IMR-90 (cell line): Measurements from ENCODE around the gene TAPT1. TPM values are rescaled to one million over a fixed set of nuclear protein-coding genes. Genes with fewer than 3 reads are reported as not detected.

ENCODE experiments used
- ATAC-seq: fragments of 200-7000 bp; cut with Tn5 transposase; 2 replicates; pipeline ENCODE4 v1.9.1; 2020; ENCODE audit warnings: low read depth, mild to moderate bottlenecking, moderate library complexity
- BruUV-seq: library from RNA; stranded (reverse); fragments of 400-500 nt; replicated peaks from 2 replicates; lab custom pipeline; 2021; lab: Mats Ljungman, UMichigan
- CTCF ChIA-PET: fragments of 300-600 bp; formaldehyde crosslinking; extraction: SDS; loops from one replicate; lab custom pipeline; 2021; ENCODE audit warnings: antibody characterized with exemption; lab: Yijun Ruan, JAX
- POLR2A ChIA-PET: fragments of 300-600 bp; sonication (Branson Sonifier 250); formaldehyde crosslinking; loops from one replicate; lab custom pipeline; 2022; ENCODE audit warnings: antibody characterized with exemption; ENCODE audit not compliant: unreplicated experiment; lab: Charles Lee
- DNase-seq: peaks from one replicate; pipeline ENCODE4 v3.0.0; 2013
- H2AFZ ChIP-seq: replicated peaks from 2 replicates; pipeline ENCODE3; 2013; ENCODE audit warnings: low read length, mild to moderate bottlenecking; ENCODE audit not compliant: poor library complexity
- H2AK5ac ChIP-seq: 2 replicates; pipeline ENCODE4 v1.6.1; 2013; ENCODE audit warnings: low read depth, low read length, inconsistent platforms
- H2AK9ac ChIP-seq: replicated peaks from 2 replicates; pipeline ENCODE3; 2013; ENCODE audit warnings: mild to moderate bottlenecking, low read depth, low read length, moderate library complexity; ENCODE audit not compliant: poor library complexity
- H2BK120ac ChIP-seq: 2 replicates; pipeline ENCODE4 v1.6.1; 2013; ENCODE audit warnings: low read depth, low read length, inconsistent platforms
- H2BK15ac ChIP-seq: 3 replicates; pipeline ENCODE4 v1.6.1; 2013; ENCODE audit warnings: low read depth, low read length, inconsistent platforms
- H2BK20ac ChIP-seq: 2 replicates; pipeline ENCODE4 v1.6.1; 2013; ENCODE audit warnings: low read depth, mild to moderate bottlenecking, inconsistent platforms, low read length, moderate library complexity
- H2BK5ac ChIP-seq: 2 replicates; pipeline ENCODE4 v1.6.1; 2013; ENCODE audit warnings: mild to moderate bottlenecking, low read depth, low read length, inconsistent platforms; ENCODE audit not compliant: poor library complexity, severe bottlenecking
- H3K14ac ChIP-seq: replicated peaks from 2 replicates; pipeline ENCODE4 v1.6.1; 2013; ENCODE audit warnings: low read depth, low read length, inconsistent platforms
- H3K18ac ChIP-seq: 2 replicates; pipeline ENCODE4 v1.6.1; 2013; ENCODE audit warnings: low read depth, low read length, control low read depth
- H3K23ac ChIP-seq: 2 replicates; pipeline ENCODE4 v1.6.1; 2013; ENCODE audit warnings: low read depth, low read length, inconsistent platforms
- H3K27ac ChIP-seq: 2 replicates; pipeline ENCODE4 v1.5.1; 2013; ENCODE audit warnings: mild to moderate bottlenecking, control low read depth, low read length; ENCODE audit not compliant: insufficient read depth
- H3K27me3 ChIP-seq: 2 replicates; pipeline ENCODE4 v1.6.1; 2013; ENCODE audit warnings: low read length; ENCODE audit not compliant: control insufficient read depth, insufficient read depth
- H3K36me3 ChIP-seq: 2 replicates; pipeline ENCODE4 v1.6.1; 2013; ENCODE audit warnings: low read length, mixed read lengths; ENCODE audit not compliant: control insufficient read depth, insufficient read depth
- H3K4ac ChIP-seq: 2 replicates; pipeline ENCODE4 v1.6.1; 2013; ENCODE audit warnings: low read depth, low read length, inconsistent platforms
- H3K4me1 ChIP-seq: 2 replicates; pipeline ENCODE4 v1.6.1; 2013; ENCODE audit warnings: low read length, mixed read lengths; ENCODE audit not compliant: control insufficient read depth, insufficient read depth
- H3K4me2 ChIP-seq: 2 replicates; pipeline ENCODE4 v1.6.1; 2013; ENCODE audit warnings: low read depth, mild to moderate bottlenecking, control low read depth, low read length, moderate library complexity
- H3K4me3 ChIP-seq: 2 replicates; pipeline ENCODE4 v1.5.1; 2013; ENCODE audit warnings: low read depth, mild to moderate bottlenecking, control low read depth, low read length, moderate library complexity; ENCODE audit not compliant: insufficient read depth
- H3K56ac ChIP-seq: 2 replicates; pipeline ENCODE4 v1.6.1; 2013; ENCODE audit warnings: low read length, inconsistent platforms; ENCODE audit not compliant: insufficient read depth; ENCODE audit errors: extremely low read depth
- H3K79me1 ChIP-seq, 2 experiments: 2 replicates each; pipeline ENCODE4 v1.6.1; 2013; ENCODE audit warnings: low read length in 2 of 2, inconsistent platforms in 1 of 2, low read depth in 1 of 2
- H3K9ac ChIP-seq: 2 replicates; pipeline ENCODE4 v1.6.1; 2013; ENCODE audit warnings: low read depth, low read length, control low read depth
- H3K9me1 ChIP-seq: 2 replicates; pipeline ENCODE4 v1.6.1; 2013; ENCODE audit warnings: low read length, inconsistent platforms; ENCODE audit not compliant: insufficient read depth
- H3K9me3 ChIP-seq: 2 replicates; pipeline ENCODE4 v1.6.1; 2013; ENCODE audit warnings: low read length; ENCODE audit not compliant: control insufficient read depth, insufficient read depth
- H4K20me1 ChIP-seq: 2 replicates; pipeline ENCODE4 v1.6.1; 2013; ENCODE audit warnings: low read length, inconsistent platforms; ENCODE audit not compliant: insufficient read depth
- H4K5ac ChIP-seq: 2 replicates; pipeline ENCODE4 v1.6.1; 2013; ENCODE audit warnings: mild to moderate bottlenecking, low read depth, low read length, control low read depth
- H4K8ac ChIP-seq, 2 experiments: 2 replicates each; pipeline ENCODE4 v1.6.1; 2013; ENCODE audit warnings: low read depth in 2 of 2, low read length in 2 of 2, control low read depth in 1 of 2, inconsistent platforms in 1 of 2
- H4K91ac ChIP-seq: 2 replicates; pipeline ENCODE4 v1.6.1; 2013; ENCODE audit warnings: low read depth, low read length, inconsistent platforms; ENCODE audit not compliant: insufficient read depth
- BHLHE40 ChIP-seq: fragments of 150-350 bp; IDR thresholded peaks from 2 replicates; pipeline ENCODE4 v1.6.1; 2016; ENCODE audit warnings: mild to moderate bottlenecking, low read depth, low read length
- CEBPB ChIP-seq: IDR thresholded peaks from 2 replicates; pipeline ENCODE4 v1.6.1; 2012; ENCODE audit warnings: low read depth, low read length, improper control_type of control experiment
- CHD1 ChIP-seq: IDR thresholded peaks from 2 replicates; pipeline ENCODE4 v1.6.1; 2012; ENCODE audit warnings: low read depth, low read length, improper control_type of control experiment
- ELK1 ChIP-seq: fragments of 150-350 bp; IDR thresholded peaks from 2 replicates; pipeline ENCODE4 v1.6.1; 2016; ENCODE audit warnings: low read depth, mild to moderate bottlenecking, low read length, moderate library complexity, borderline replicate concordance
- FOS ChIP-seq: fragments of 150-350 bp; IDR thresholded peaks from 2 replicates; pipeline ENCODE4 v1.6.1; 2016; ENCODE audit warnings: low read depth, low read length
- MAFK ChIP-seq: IDR thresholded peaks from 2 replicates; pipeline ENCODE4 v1.6.1; 2012; ENCODE audit warnings: low read depth, low read length, improper control_type of control experiment
- MXI1 ChIP-seq: IDR thresholded peaks from 2 replicates; pipeline ENCODE4 v1.6.1; 2012; ENCODE audit warnings: low read depth, mild to moderate bottlenecking, low read length, moderate library complexity, borderline replicate concordance
- NFE2L2 ChIP-seq: fragments of 150-350 bp; IDR thresholded peaks from 2 replicates; pipeline ENCODE4 v1.6.1; 2016; ENCODE audit warnings: low read depth, mild to moderate bottlenecking, low read length
- POLR2A ChIP-seq: IDR thresholded peaks from 2 replicates; pipeline ENCODE4 v1.6.1; 2012; ENCODE audit warnings: mild to moderate bottlenecking, low read depth, low read length
- RCOR1 ChIP-seq: IDR thresholded peaks from 2 replicates; pipeline ENCODE4 v1.6.1; 2012; ENCODE audit warnings: mild to moderate bottlenecking, low read length, improper control_type of control experiment; ENCODE audit not compliant: insufficient replicate concordance
- RFX5 ChIP-seq: IDR thresholded peaks from 2 replicates; pipeline ENCODE4 v1.8.0; 2012; ENCODE audit warnings: low read depth, mild to moderate bottlenecking, low read length, moderate library complexity
- SMC3 ChIP-seq: fragments of 150-350 bp; IDR thresholded peaks from 2 replicates; pipeline ENCODE4 v1.6.1; 2016; ENCODE audit warnings: low read depth, mild to moderate bottlenecking, antibody characterized with exemption, low read length, moderate library complexity
- USF2 ChIP-seq: fragments of 150-350 bp; IDR thresholded peaks from 2 replicates; pipeline ENCODE4 v1.6.1; 2017; ENCODE audit warnings: mild to moderate bottlenecking, antibody characterized with exemption, low read length, low read depth
- WGBS, 2 experiments: methylation state at CpG; one replicate each; pipeline versions ENCODE4 v1.1.5 to v1.1.7; 2013; ENCODE audit warnings: missing lambda C conversion rate in 2 of 2; ENCODE audit not compliant: insufficient read length in 1 of 2; ENCODE audit errors: extremely low coverage in 2 of 2; 5-methylcytosine and 5-hydroxymethylcytosine counted together
- dilution Hi-C: fragments of 300-500 bp; cut with HindIII; formaldehyde crosslinking; loops from one replicate; pipeline ENCODE4 v1.14.3; 2018; ENCODE audit warnings: low sequenced_read_pairs; ENCODE audit not compliant: unreplicated experiment
- in situ Hi-C: fragments of 300-500 bp; cut with MboI; formaldehyde crosslinking; loops from 3 replicates; pipeline ENCODE4 v1.14.3; 2019; ENCODE audit warnings: low sequenced_read_pairs, inconsistent platforms, mixed read lengths
- intact Hi-C: fragments of 100-400 bp; cut with micrococcal nuclease; formaldehyde crosslinking; loops from 2 replicates; pipeline ENCODE4 v1.10.0; 2022
- polyA plus RNA-seq, 3 experiments: library from polyadenylated mRNA; depleted of rRNA; stranded (reverse); fragments of >200 nt; gene quantifications; 2 replicates each; pipeline ENCODE4 v1.2.3, GENCODE V29; 2012; ENCODE audit warnings: low replicate concordance in 1 of 3
- total RNA-seq: library from RNA; depleted of rRNA; stranded (reverse); fragments of >200 nt; gene quantifications from 2 replicates; pipeline ENCODE4 v1.2.3, GENCODE V29; 2012
- TF ChIP-seq, protein P1 (sequence below): conservative IDR thresholded peaks from 2 replicates; pipeline ENCODE4 v1.5.1; 2012; ENCODE audit warnings: mild to moderate bottlenecking, low read depth, low read length, improper control_type of control experiment

Gene TAPT1
- total and polyA plus RNA-seq, 2 of the 4 experiments (the other 2 are of a cell fraction) = 5.6 to 12.2 TPM

GRCh38 chr4:16150716-16151115, 75.6 kb downstream of the TAPT1 start:
- no peak overlapping the region for H3K18ac ChIP-seq
- intact Hi-C loops = no loop called here
- no peak overlapping the region for H2BK20ac ChIP-seq
- dilution Hi-C loops = no loop called here
- H4K8ac ChIP-seq = no peak overlapping the region
- no peak overlapping the region for H2AK5ac ChIP-seq
- H3K23ac ChIP-seq = no peak overlapping the region
- H2BK15ac ChIP-seq = no peak overlapping the region
- BruUV-seq = no TSS peak
- H4K5ac ChIP-seq = no peak overlapping the region
- no peak overlapping the region for H3K4me2 ChIP-seq
- no peaks in the 10 kb centered on the region for H3K36me3 ChIP-seq
- no peaks in the 10 kb centered on the region for H3K79me1 ChIP-seq
- no peaks in the 10 kb centered on the region for H3K4me1 ChIP-seq
- CTCF ChIA-PET = no interaction called here
- no peak for DNase-seq
- no peaks in the 10 kb centered on the region for H3K9me1 ChIP-seq
- TF ChIP-seq SMC3 (no peak), NFE2L2 (no peak), BHLHE40 (no peak), USF2 (no peak), ELK1 (no peak), FOS (no peak), CHD1 (no peak), MAFK (no peak), RCOR1 (no peak), POLR2A (no peak), MXI1 (no peak), CEBPB (no peak), RFX5 (no peak)
- TF ChIP-seq, protein P1, sequence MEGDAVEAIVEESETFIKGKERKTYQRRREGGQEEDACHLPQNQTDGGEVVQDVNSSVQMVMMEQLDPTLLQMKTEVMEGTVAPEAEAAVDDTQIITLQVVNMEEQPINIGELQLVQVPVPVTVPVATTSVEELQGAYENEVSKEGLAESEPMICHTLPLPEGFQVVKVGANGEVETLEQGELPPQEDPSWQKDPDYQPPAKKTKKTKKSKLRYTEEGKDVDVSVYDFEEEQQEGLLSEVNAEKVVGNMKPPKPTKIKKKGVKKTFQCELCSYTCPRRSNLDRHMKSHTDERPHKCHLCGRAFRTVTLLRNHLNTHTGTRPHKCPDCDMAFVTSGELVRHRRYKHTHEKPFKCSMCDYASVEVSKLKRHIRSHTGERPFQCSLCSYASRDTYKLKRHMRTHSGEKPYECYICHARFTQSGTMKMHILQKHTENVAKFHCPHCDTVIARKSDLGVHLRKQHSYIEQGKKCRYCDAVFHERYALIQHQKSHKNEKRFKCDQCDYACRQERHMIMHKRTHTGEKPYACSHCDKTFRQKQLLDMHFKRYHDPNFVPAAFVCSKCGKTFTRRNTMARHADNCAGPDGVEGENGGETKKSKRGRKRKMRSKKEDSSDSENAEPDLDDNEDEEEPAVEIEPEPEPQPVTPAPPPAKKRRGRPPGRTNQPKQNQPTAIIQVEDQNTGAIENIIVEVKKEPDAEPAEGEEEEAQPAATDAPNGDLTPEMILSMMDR = no peak
- no peak overlapping the region for H3K56ac ChIP-seq
- no peak overlapping the region for H4K91ac ChIP-seq
- H3K14ac ChIP-seq = no peak overlapping the region
- POLR2A ChIA-PET = no interaction called here
- no peak overlapping the region for H2AK9ac ChIP-seq
- H3K4me3 ChIP-seq = no peak overlapping the region
- no peak overlapping the region for H2BK5ac ChIP-seq
- H2BK120ac ChIP-seq = no peak overlapping the region
- no peak overlapping the region for H3K27ac ChIP-seq
- no peak for ATAC-seq
- H3K27me3 ChIP-seq = peaks cover 5% of the 10 kb centered on the region
- H3K4ac ChIP-seq = no peak overlapping the region
- no peaks in the 10 kb centered on the region for H4K20me1 ChIP-seq
- in situ Hi-C loops = no loop called here
- no peak overlapping the region for H2AFZ ChIP-seq
- H3K9ac ChIP-seq = no peak overlapping the region
- WGBS, 2 experiments = 83% methylated on average over 1 of the region's 2 CpGs; no CpG with 5 or more reads in 1 of the 2 experiments
- H3K9me3 ChIP-seq = no peaks in the 10 kb centered on the region
